GM18505 (cell line): ENCODE data around the gene RESF1.

Source experiments
- ATAC-seq: cut with Tn5 transposase; IDR thresholded peaks from one replicate; pipeline ENCODE4 v1.9.1; 2021; ENCODE audit not compliant: unreplicated experiment
- POLR2A ChIP-seq: IDR thresholded peaks from 4 replicates; pipeline ENCODE4 v1.6.1; 2011; ENCODE audit warnings: borderline replicate concordance; ENCODE audit not compliant: insufficient read depth, insufficient read length; ENCODE audit errors: extremely low read depth

The RESF1 gene

GRCh38 chr12:32005496-32006125 lies 46.4 kb downstream of the RESF1 start:
- no peak for ATAC-seq
- no peak for TF ChIP-seq POLR2A
